DOHH2 (cell line): ENCODE measurements around the gene KIF2A.

Experiments
- CTCF ChIP-seq: fragments of 200-600 bp; sonication (generic); IDR thresholded peaks from one replicate; pipeline ENCODE4 v1.5.1; 2014; ENCODE audit warnings: antibody characterized with exemption, mild to moderate bottlenecking, low read depth, low read length; ENCODE audit not compliant: poor library complexity, severe bottlenecking
- EZH2phosphoT487 ChIP-seq: fragments of 200-600 bp; sonication (generic); IDR thresholded peaks from 2 replicates; pipeline ENCODE4 v1.6.1; 2017; ENCODE audit warnings: borderline replicate concordance, mild to moderate bottlenecking, antibody characterized with exemption, low read length, moderate library complexity, mixed read lengths

GRCh38 chr5:62286834-62287233 is 19.2 kb upstream of the KIF2A start:
- no peak for TF ChIP-seq CTCF
- no peak for TF ChIP-seq EZH2phosphoT487
